ENCODE data around the gene FARP2.

GRCh38 chr2:241501551-241501950 lies 145.5 kb downstream of the FARP2 start:
- no peak for TF ChIP-seq POLR2AphosphoS5 (IDR thresholded peaks at IDR 0.05; ENCODE audit: low read depth)
- no peak for TF ChIP-seq CTCF (conservative IDR thresholded peaks at IDR 0.05; ENCODE audit: low read depth in 2 of 2)
- no peak for TF ChIP-seq EZH2 (IDR thresholded peaks at IDR 0.05; ENCODE audit: low read depth, unreplicated experiment)
- no peak for TF ChIP-seq ZNF114 (CRISPR knock-in tag; IDR thresholded peaks at IDR 0.05)
- no peak for TF ChIP-seq CREB1 (CRISPR knock-in tag; IDR thresholded peaks at IDR 0.05; ENCODE audit: low read depth)
- TF ChIP-seq JUNB (IDR thresholded peaks at IDR 0.05; ENCODE audit: unreplicated experiment) = no peak
- TF ChIP-seq EZH2phosphoT487 (IDR thresholded peaks at IDR 0.05; ENCODE audit: unreplicated experiment) = no peak
- no peak for TF ChIP-seq REST (IDR thresholded peaks at IDR 0.05; ENCODE audit: unreplicated experiment)
- TF ChIP-seq STAT1 (IDR thresholded peaks at IDR 0.05; ENCODE audit: unreplicated experiment) = no peak
- TF ChIP-seq ZNF331 (CRISPR knock-in tag; IDR thresholded peaks at IDR 0.05; ENCODE audit: low read depth) = no peak
- TF ChIP-seq NANOG (IDR thresholded peaks at IDR 0.05; ENCODE audit: borderline replicate concordance) = no peak
- TF ChIP-seq ETS1 (IDR thresholded peaks at IDR 0.05) = no peak
- TF ChIP-seq ZNF462 (CRISPR knock-in tag; IDR thresholded peaks at IDR 0.05) = no peak

Measured in GM23338 (cell line).